Ishikawa (cell line): Measurements from ENCODE around the gene CCDC51.

ENCODE experiments used
- CEBPB ChIP-seq: IDR thresholded peaks from 2 replicates; pipeline ENCODE4 v1.6.1; 2012
- CREB1 ChIP-seq: IDR thresholded peaks from 2 replicates; pipeline ENCODE4 v1.6.1; 2012; ENCODE audit warnings: low read depth
- EGR1 ChIP-seq: IDR thresholded peaks from 2 replicates; pipeline ENCODE4 v1.6.1; 2012
- EP300 ChIP-seq: IDR thresholded peaks from 2 replicates; pipeline ENCODE4 v1.6.1; 2012; ENCODE audit warnings: borderline replicate concordance
- FOXM1 ChIP-seq: IDR thresholded peaks from 2 replicates; pipeline ENCODE4 v1.6.1; 2012; ENCODE audit warnings: low read depth, borderline replicate concordance
- NFIC ChIP-seq: IDR thresholded peaks from 2 replicates; pipeline ENCODE4 v1.6.1; 2012
- RAD21 ChIP-seq: IDR thresholded peaks from 2 replicates; pipeline ENCODE4 v1.6.1; 2012; ENCODE audit warnings: low read depth
- TAF1 ChIP-seq: IDR thresholded peaks from 2 replicates; pipeline ENCODE4 v1.6.1; 2012; ENCODE audit warnings: low read depth, mild to moderate bottlenecking
- TCF12 ChIP-seq: IDR thresholded peaks from 2 replicates; pipeline ENCODE4 v1.6.1; 2012; ENCODE audit warnings: low read depth
- TEAD4 ChIP-seq: IDR thresholded peaks from 2 replicates; pipeline ENCODE4 v1.6.1; 2012
- YY1 ChIP-seq: IDR thresholded peaks from 2 replicates; pipeline ENCODE4 v1.6.1; 2012; ENCODE audit warnings: low read depth
- ZBTB7A ChIP-seq: IDR thresholded peaks from 2 replicates; pipeline ENCODE4 v1.6.1; 2012; ENCODE audit warnings: low read depth
- TF ChIP-seq, protein P1 (sequence below): IDR thresholded peaks from 2 replicates; pipeline ENCODE4 v1.6.1; 2012; ENCODE audit warnings: low read depth, mild to moderate bottlenecking
- TF ChIP-seq, protein P2 (sequence below): IDR thresholded peaks from 2 replicates; pipeline ENCODE4 v1.6.1; 2012
- TF ChIP-seq, protein P3 (sequence below): IDR thresholded peaks from 2 replicates; pipeline ENCODE4 v1.6.1; 2012

Gene CCDC51

DNA sequence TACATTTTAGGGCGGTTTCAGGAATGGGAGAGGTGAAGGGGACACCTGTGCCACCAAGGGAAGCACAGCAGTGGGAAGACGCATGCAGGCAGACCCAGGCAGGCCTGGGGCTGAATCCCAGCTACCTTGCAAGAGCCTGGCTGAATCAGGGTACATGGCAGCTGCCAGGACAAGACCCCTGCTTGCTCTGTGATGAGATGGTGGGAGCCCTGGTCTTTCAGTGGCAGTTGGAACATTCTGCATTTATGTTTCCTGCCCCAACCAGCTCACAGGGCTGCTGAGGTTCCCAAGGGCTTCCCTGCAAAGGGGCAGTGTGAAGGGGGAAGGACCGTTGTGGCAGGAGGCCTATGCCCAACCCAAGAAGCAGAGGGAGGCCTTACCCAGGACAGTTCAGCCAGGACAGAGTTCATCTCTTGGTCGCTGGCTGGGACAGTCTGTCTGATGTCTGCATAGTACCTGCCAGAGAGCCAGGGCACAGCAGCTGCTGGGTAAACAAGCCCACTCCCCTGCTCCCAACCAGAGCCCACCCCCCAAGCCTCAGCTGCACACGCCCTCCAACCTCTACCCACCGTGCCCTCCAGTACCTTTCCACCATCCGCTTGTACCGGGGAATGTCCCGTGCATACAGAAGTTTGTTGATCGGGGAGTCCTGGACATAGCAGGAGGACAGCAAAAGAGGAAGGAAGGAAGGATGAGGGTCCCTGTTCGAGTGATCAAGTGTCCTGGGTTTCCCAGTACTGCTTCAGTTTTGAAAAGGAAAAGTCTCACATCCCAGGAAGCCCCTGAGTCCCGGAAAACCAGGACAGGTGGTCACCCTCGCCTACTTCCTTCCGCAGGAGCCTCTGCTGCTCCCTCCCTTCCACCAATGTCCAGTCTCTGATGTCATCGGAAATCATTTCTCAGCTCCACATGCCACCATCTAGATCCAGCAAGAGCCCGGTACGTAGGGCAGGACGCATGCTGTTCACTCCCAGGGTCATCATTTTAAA is 33.2 kb downstream of the CCDC51 start:
- no peak for TF ChIP-seq EGR1
- TF ChIP-seq TCF12: no peak
- no peak for TF ChIP-seq TAF1
- no peak for TF ChIP-seq CEBPB
- no peak for TF ChIP-seq YY1
- TF ChIP-seq CREB1: no peak
- TF ChIP-seq, protein P1, sequence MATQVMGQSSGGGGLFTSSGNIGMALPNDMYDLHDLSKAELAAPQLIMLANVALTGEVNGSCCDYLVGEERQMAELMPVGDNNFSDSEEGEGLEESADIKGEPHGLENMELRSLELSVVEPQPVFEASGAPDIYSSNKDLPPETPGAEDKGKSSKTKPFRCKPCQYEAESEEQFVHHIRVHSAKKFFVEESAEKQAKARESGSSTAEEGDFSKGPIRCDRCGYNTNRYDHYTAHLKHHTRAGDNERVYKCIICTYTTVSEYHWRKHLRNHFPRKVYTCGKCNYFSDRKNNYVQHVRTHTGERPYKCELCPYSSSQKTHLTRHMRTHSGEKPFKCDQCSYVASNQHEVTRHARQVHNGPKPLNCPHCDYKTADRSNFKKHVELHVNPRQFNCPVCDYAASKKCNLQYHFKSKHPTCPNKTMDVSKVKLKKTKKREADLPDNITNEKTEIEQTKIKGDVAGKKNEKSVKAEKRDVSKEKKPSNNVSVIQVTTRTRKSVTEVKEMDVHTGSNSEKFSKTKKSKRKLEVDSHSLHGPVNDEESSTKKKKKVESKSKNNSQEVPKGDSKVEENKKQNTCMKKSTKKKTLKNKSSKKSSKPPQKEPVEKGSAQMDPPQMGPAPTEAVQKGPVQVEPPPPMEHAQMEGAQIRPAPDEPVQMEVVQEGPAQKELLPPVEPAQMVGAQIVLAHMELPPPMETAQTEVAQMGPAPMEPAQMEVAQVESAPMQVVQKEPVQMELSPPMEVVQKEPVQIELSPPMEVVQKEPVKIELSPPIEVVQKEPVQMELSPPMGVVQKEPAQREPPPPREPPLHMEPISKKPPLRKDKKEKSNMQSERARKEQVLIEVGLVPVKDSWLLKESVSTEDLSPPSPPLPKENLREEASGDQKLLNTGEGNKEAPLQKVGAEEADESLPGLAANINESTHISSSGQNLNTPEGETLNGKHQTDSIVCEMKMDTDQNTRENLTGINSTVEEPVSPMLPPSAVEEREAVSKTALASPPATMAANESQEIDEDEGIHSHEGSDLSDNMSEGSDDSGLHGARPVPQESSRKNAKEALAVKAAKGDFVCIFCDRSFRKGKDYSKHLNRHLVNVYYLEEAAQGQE: no peak
- TF ChIP-seq FOXM1: no peak
- TF ChIP-seq TEAD4: no peak
- TF ChIP-seq NFIC: no peak
- TF ChIP-seq, protein P2, sequence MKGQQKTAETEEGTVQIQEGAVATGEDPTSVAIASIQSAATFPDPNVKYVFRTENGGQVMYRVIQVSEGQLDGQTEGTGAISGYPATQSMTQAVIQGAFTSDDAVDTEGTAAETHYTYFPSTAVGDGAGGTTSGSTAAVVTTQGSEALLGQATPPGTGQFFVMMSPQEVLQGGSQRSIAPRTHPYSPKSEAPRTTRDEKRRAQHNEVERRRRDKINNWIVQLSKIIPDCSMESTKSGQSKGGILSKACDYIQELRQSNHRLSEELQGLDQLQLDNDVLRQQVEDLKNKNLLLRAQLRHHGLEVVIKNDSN: no peak
- no peak for TF ChIP-seq EP300
- TF ChIP-seq ZBTB7A: no peak
- no peak for TF ChIP-seq RAD21
- TF ChIP-seq, protein P3, sequence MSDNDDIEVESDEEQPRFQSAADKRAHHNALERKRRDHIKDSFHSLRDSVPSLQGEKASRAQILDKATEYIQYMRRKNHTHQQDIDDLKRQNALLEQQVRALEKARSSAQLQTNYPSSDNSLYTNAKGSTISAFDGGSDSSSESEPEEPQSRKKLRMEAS: no peak

DNA sequence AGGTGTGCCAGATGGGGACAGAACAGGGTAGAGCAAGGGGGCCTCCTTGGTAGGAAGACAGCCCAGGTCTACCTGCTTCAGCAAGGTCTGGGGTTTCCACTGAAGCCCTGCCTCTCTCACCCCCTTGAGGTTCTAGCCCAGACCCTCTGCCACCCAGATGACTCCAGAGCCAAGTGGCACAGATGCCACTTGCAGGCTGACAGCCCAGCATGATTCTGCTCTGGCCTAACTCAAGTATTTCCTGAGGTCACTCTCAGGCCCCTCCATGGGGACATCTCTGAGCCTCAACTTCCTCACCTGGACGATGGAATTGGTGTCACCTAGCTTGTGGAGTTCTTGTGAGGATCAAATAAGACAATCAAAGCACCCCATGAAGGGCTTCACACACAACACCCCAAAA is 33.9 kb downstream of the CCDC51 start:
- TF ChIP-seq TCF12 (no peak), ZBTB7A (no peak), CREB1 (no peak), FOXM1 (no peak), NFIC (no peak), YY1 (no peak), RAD21 (no peak), EGR1 (no peak), TAF1 (no peak), CEBPB (no peak), TEAD4 (no peak), EP300 (no peak)
- TF ChIP-seq, protein P2: no peak
- TF ChIP-seq, protein P3: no peak
- TF ChIP-seq, protein P1: no peak

DNA sequence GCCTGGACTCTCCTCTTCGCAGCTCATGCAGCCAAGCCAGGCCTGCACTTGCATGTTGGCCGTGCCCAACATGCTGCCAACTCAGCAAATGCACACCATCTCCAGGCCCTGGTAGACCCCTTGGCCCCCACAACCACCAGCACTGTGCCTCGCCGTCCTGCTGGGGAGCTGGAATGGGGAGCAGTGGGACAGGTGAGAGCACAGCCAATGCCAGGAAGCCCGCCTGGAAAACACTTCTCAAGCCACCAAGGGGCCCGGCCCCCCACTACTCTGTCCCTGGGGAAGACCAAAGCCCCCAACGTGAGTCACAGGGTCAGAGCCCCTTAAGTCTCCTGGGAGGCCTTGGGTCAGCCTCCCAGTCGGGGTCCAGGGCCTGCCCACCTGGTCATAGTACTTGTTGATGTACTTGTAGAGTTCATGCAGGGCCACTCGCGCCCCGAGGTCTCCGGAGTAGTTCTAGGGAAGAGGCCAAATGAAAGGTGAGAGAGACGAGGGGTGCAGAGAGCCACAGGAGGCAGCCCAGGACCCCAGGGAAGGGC is 34.5 kb downstream of the CCDC51 start:
- TF ChIP-seq, protein P1: no peak
- TF ChIP-seq TAF1 (no peak), NFIC (no peak), EP300 (no peak), EGR1 (no peak), RAD21 (no peak), YY1 (no peak), FOXM1 (no peak), CEBPB (no peak), CREB1 (no peak)
- TF ChIP-seq, protein P2: no peak
- TF ChIP-seq, protein P3: no peak
